Measurements from ENCODE around the gene GAGE12J.
"Not testable (repeated sequence)": the region's sequence is repeated elsewhere in the genome, so short reads cannot be mapped to it uniquely, and the experiment has no call there.

DNA sequence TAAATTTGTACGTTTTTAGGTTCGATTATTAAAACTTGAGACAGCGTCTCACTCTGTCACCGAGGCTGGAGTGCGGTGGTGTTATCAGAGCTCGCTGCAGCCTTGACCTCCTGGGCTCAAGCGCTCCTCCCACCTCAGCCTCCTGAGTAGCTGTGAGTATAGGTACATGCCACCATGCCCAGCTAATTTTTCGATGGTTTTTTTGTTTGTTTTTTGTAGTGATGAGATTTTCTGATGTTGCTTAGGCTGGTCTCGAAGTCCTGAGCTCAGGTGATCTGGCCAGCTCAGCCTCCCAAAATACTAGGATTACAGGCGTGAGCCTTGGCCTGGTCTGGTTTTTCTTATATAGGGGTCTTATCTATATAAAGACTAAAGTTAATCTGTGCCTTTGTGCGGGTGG lies 8.6 kb downstream of the GAGE12J start:
- TF ChIP-seq, protein P1, sequence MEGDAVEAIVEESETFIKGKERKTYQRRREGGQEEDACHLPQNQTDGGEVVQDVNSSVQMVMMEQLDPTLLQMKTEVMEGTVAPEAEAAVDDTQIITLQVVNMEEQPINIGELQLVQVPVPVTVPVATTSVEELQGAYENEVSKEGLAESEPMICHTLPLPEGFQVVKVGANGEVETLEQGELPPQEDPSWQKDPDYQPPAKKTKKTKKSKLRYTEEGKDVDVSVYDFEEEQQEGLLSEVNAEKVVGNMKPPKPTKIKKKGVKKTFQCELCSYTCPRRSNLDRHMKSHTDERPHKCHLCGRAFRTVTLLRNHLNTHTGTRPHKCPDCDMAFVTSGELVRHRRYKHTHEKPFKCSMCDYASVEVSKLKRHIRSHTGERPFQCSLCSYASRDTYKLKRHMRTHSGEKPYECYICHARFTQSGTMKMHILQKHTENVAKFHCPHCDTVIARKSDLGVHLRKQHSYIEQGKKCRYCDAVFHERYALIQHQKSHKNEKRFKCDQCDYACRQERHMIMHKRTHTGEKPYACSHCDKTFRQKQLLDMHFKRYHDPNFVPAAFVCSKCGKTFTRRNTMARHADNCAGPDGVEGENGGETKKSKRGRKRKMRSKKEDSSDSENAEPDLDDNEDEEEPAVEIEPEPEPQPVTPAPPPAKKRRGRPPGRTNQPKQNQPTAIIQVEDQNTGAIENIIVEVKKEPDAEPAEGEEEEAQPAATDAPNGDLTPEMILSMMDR (IDR thresholded peaks at IDR 0.05): not testable (repeated sequence)
- not testable (repeated sequence) for TF ChIP-seq POLR2A (IDR thresholded peaks at IDR 0.05)
